ENCODE results near the gene SURF6. TPM values are rescaled to one million over a fixed set of nuclear protein-coding genes. Genes with fewer than 3 reads are reported as not detected.
"Not testable (repeated sequence)": the region's sequence is repeated elsewhere in the genome, so short reads cannot be mapped to it uniquely, and the experiment has no call there.

SURF6 gene
- total RNA-seq, 1 experiment from 2014 or later: 15.5 TPM

GRCh38 chr9:133321411-133321935 lies 14.5 kb downstream of the SURF6 start:
- Histone ChIP-seq H3K36me3 (no peaks in the 10 kb centered on the region), H3K27me3 (replicated peaks) (peaks cover 14% of the 10 kb centered on the region), H3K4me1 (replicated peaks) (no peaks in the 10 kb centered on the region), H3K4me3 (no peak overlapping the region), H3K27ac (no peak overlapping the region), H3K9me3 (replicated peaks) (no peaks in the 10 kb centered on the region)
- DNase-seq (ENCODE audit: low read depth in 1 of 2, low spot score in 2 of 2): no peak

- H3K4me3 ChIP-seq: no peak overlapping the region
- no peak for DNase-seq (ENCODE audit: low read depth in 1 of 2, low spot score in 2 of 2)
Measured at GRCh38 chr9:133320421-133320881, 15.5 kb downstream of the SURF6 start.

GRCh38 chr9:133317551-133317950 lies 18.4 kb downstream of the SURF6 start:
- not testable (repeated sequence) for DNase-seq (ENCODE audit: low read depth in 1 of 2, low spot score in 2 of 2); H3K9me3 ChIP-seq (replicated peaks); H3K4me1 ChIP-seq (replicated peaks); H3K27ac ChIP-seq; H3K4me3 ChIP-seq; H3K36me3 ChIP-seq
- H3K27me3 ChIP-seq (replicated peaks): peaks cover 10% of the 10 kb centered on the region; the same call in 1 of the 2 replicates

More at GRCh38 chr9:133320421-133320881, 15.5 kb downstream of the SURF6 start:
- Histone ChIP-seq H3K27ac (no peak overlapping the region), H3K36me3 (no peaks in the 10 kb centered on the region), H3K27me3 (replicated peaks) (peaks cover 14% of the 10 kb centered on the region), H3K9me3 (replicated peaks) (no peaks in the 10 kb centered on the region), H3K4me1 (replicated peaks) (no peaks in the 10 kb centered on the region)

- no peak for DNase-seq (ENCODE audit: low read depth in 1 of 2, low spot score in 2 of 2)
- Histone ChIP-seq H3K36me3 (no peaks in the 10 kb centered on the region), H3K27ac (no peak overlapping the region), H3K4me1 (replicated peaks) (no peaks in the 10 kb centered on the region), H3K27me3 (replicated peaks) (peaks cover 10% of the 10 kb centered on the region; the same call in 1 of the 2 replicates), H3K9me3 (replicated peaks) (no peaks in the 10 kb centered on the region), H3K4me3 (no peak overlapping the region)
Measured at GRCh38 chr9:133315997-133316396, 20.0 kb downstream of the SURF6 start.

GRCh38 chr9:133309608-133310007 lies 26.4 kb downstream of the SURF6 start:
- no peak overlapping the region for H3K27ac ChIP-seq
- no peak for DNase-seq (ENCODE audit: low read depth in 1 of 2, low spot score in 2 of 2)
- H3K4me3 ChIP-seq: no peak overlapping the region
- H3K4me1 ChIP-seq (replicated peaks): no peaks in the 10 kb centered on the region
- 0 out of 2 replicates have a peak, but pooled peaks cover 5% of the 10 kb centered on the region for H3K9me3 ChIP-seq (replicated peaks)
- no peaks in the 10 kb centered on the region for H3K36me3 ChIP-seq
- peaks cover 10% of the 10 kb centered on the region for H3K27me3 ChIP-seq (replicated peaks)

GRCh38 chr9:133307301-133307700 lies 28.7 kb downstream of the SURF6 start:
- Histone ChIP-seq H3K4me3 (no peak overlapping the region), H3K4me1 (replicated peaks) (no peaks in the 10 kb centered on the region), H3K27me3 (replicated peaks) (peaks cover 17% of the 10 kb centered on the region), H3K36me3 (no peaks in the 10 kb centered on the region), H3K9me3 (replicated peaks) (0 out of 2 replicates have a peak, but pooled peaks cover 5% of the 10 kb centered on the region), H3K27ac (no peak overlapping the region)
- DNase-seq (ENCODE audit: low read depth in 1 of 2, low spot score in 2 of 2): no peak

GRCh38 chr9:133306242-133307204 lies 29.5 kb downstream of the SURF6 start:
- Histone ChIP-seq H3K27me3 (replicated peaks) (peaks cover 18% of the 10 kb centered on the region), H3K4me3 (no peak overlapping the region), H3K9me3 (replicated peaks) (0 out of 2 replicates have a peak, but pooled peaks cover 5% of the 10 kb centered on the region), H3K4me1 (replicated peaks) (no peaks in the 10 kb centered on the region), H3K36me3 (no peaks in the 10 kb centered on the region), H3K27ac (no peak overlapping the region)
- DNase-seq (ENCODE audit: low read depth in 1 of 2, low spot score in 2 of 2): no peak

- H3K4me3 ChIP-seq: no peak overlapping the region
- H3K36me3 ChIP-seq: no peaks in the 10 kb centered on the region
- H3K4me1 ChIP-seq (replicated peaks): no peaks in the 10 kb centered on the region
- no peak overlapping the region for H3K27ac ChIP-seq
- DNase-seq (ENCODE audit: low read depth in 1 of 2, low spot score in 2 of 2): no peak
- H3K9me3 ChIP-seq (replicated peaks): 0 out of 2 replicates have a peak, but pooled peaks cover 5% of the 10 kb centered on the region
- peaks cover 18% of the 10 kb centered on the region for H3K27me3 ChIP-seq (replicated peaks)
Measured at GRCh38 chr9:133305731-133306130, 30.3 kb downstream of the SURF6 start.

GRCh38 chr9:133304477-133305377 lies 31.3 kb downstream of the SURF6 start:
- peaks cover 18% of the 10 kb centered on the region for H3K27me3 ChIP-seq (replicated peaks)
- no peaks in the 10 kb centered on the region for H3K4me1 ChIP-seq (replicated peaks)
- H3K27ac ChIP-seq: no peak overlapping the region
- no peak for DNase-seq (ENCODE audit: low read depth in 1 of 2, low spot score in 2 of 2)
- H3K36me3 ChIP-seq: no peaks in the 10 kb centered on the region
- H3K9me3 ChIP-seq (replicated peaks): 0 out of 2 replicates have a peak, but pooled peaks cover 5% of the 10 kb centered on the region
- no peak overlapping the region for H3K4me3 ChIP-seq

GRCh38 chr9:133304158-133304470 lies 31.9 kb downstream of the SURF6 start:
- Histone ChIP-seq H3K9me3 (replicated peaks) (no peaks in the 10 kb centered on the region), H3K4me1 (replicated peaks) (no peaks in the 10 kb centered on the region), H3K27me3 (replicated peaks) (peaks cover 18% of the 10 kb centered on the region), H3K27ac (no peak overlapping the region), H3K4me3 (no peak overlapping the region), H3K36me3 (no peaks in the 10 kb centered on the region)
- no peak for DNase-seq (ENCODE audit: low read depth in 1 of 2, low spot score in 2 of 2)

- no peak overlapping the region for H3K4me3 ChIP-seq
- DNase-seq (ENCODE audit: low read depth in 1 of 2, low spot score in 2 of 2): no peak
- no peaks in the 10 kb centered on the region for H3K4me1 ChIP-seq (replicated peaks)
- peaks cover 23% of the 10 kb centered on the region for H3K27me3 ChIP-seq (replicated peaks)
- no peak overlapping the region for H3K27ac ChIP-seq
- H3K36me3 ChIP-seq: no peaks in the 10 kb centered on the region
- H3K9me3 ChIP-seq (replicated peaks): no peaks in the 10 kb centered on the region
Measured at GRCh38 chr9:133303266-133304157, 32.5 kb downstream of the SURF6 start.

- H3K4me1 ChIP-seq (replicated peaks): no peaks in the 10 kb centered on the region
- no peaks in the 10 kb centered on the region for H3K9me3 ChIP-seq (replicated peaks)
- H3K27ac ChIP-seq: no peak overlapping the region
- H3K36me3 ChIP-seq: no peaks in the 10 kb centered on the region
- H3K27me3 ChIP-seq (replicated peaks): peaks cover 26% of the 10 kb centered on the region
- DNase-seq (ENCODE audit: low read depth in 1 of 2, low spot score in 2 of 2): no peak
- no peak overlapping the region for H3K4me3 ChIP-seq
Measured at GRCh38 chr9:133301253-133302230, 34.4 kb downstream of the SURF6 start.

Measured in SJSA1 (cell line).